WI38 (cell line): ENCODE measurements around the gene LCE3D.
"Not testable (repeated sequence)": the region's sequence is repeated elsewhere in the genome, so short reads cannot be mapped to it uniquely, and the experiment has no call there.

ENCODE experiments used
- H3K4me3 ChIP-seq: 2 replicates; pipeline ENCODE4 v1.5.1; 2011; ENCODE audit warnings: low read depth, mild to moderate bottlenecking, control low read depth, low read length
- CTCF ChIP-seq: IDR thresholded peaks from 2 replicates; pipeline ENCODE4 v1.5.1; 2012; ENCODE audit warnings: low read depth, mild to moderate bottlenecking, control low read depth, low read length

Gene LCE3D

DNA sequence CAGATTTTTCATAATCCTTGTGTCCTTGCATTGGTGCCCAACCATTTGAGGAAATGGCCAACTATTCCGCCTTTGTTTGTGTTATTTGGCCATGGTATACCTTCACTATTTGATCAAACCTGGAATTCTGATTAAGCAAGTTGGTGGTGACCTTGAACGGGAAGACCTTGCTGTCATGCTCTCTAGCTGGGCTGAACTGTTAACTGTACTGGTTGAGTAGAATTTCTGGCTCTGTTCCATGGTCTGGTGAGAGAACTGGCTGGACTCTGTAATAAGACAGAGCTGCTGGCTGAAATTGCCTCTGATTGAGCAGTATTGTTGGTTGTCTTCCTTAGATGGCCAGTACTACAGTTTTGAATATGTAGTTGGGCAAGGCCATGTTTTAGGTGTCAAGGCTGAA, 16.7 kb upstream of the LCE3D start:
- H3K4me3 ChIP-seq: no peak overlapping the region
- TF ChIP-seq CTCF: no peak

DNA sequence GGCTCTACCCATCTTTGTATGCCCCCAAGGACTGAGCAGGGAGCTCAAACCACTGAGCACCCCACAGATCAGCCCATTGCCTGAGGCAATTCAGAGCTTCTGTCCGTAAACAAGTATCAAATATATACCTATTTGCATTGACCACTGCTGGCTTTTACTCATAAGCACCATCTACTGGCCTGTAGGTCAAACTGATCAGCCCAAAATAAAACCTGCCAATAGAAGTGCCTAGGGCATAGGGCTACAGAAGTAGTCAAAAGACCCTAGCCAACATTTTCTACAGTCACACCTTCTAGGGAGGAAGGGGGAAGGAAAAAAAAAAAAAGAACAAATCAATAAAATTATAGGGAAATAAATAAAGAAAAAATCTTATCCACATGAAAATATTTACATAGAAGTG, 5.3 kb upstream of the LCE3D start:
- no peak for TF ChIP-seq CTCF
- H3K4me3 ChIP-seq: no peak overlapping the region

DNA sequence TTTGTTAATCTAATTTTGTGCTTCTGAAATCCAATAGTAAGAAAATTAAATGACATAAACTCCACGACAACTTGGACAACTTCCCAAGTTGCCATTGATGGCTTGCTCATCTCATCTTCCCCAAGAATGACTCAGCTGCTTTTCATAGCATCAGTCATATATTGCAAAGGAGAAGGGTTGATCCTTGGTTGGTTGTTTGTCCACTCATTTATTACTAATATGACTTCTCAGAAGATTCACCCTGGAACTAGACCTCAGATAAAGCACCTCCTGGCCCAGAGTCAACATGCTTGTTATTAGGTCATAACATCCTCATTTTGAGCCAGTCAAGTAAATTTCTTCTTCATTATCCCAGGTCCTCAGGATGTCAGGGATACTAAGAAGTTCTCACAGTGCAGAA, 2.3 kb upstream of the LCE3D start:
- no peak overlapping the region for H3K4me3 ChIP-seq

DNA sequence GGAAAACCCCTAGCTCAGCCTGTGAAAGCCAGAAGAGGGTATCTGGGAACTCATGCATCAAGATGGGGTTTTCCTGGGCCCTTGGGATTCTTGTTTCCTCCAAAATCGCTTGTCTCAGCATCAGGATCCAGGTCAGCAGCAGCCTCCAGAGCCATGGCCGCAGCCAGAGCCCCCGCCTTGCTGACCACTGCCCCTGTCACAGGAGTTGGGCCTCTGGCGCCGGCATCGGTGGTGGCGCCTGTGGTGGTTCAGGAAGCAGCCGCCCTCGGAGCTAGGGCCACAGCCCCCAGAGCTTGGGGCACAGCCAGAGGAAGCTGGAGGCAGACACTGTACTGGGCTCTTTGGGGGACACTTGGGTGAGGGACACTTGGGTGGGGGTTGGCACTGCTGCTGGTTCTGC, 790 bp downstream of the LCE3D start:
- not testable (repeated sequence) for H3K4me3 ChIP-seq

More for the DNA sequence above, 2.3 kb upstream of the LCE3D start:
- no peak for TF ChIP-seq CTCF

GRCh38 chr1:152577168-152577567, 3.1 kb downstream of the LCE3D start:
- no peak overlapping the region for H3K4me3 ChIP-seq
- no peak for TF ChIP-seq CTCF

GRCh38 chr1:152566681-152567080, 13.6 kb downstream of the LCE3D start, which contains the start of gene LCE3E:
Gene LCE3E, minus strand, starts transcription at chr1:152566780. Its CDS starts 572 bp downstream, at chr1:152566208.
- H3K4me3 ChIP-seq: no peak within 1 kb of the TSS
- no peak for TF ChIP-seq CTCF

DNA sequence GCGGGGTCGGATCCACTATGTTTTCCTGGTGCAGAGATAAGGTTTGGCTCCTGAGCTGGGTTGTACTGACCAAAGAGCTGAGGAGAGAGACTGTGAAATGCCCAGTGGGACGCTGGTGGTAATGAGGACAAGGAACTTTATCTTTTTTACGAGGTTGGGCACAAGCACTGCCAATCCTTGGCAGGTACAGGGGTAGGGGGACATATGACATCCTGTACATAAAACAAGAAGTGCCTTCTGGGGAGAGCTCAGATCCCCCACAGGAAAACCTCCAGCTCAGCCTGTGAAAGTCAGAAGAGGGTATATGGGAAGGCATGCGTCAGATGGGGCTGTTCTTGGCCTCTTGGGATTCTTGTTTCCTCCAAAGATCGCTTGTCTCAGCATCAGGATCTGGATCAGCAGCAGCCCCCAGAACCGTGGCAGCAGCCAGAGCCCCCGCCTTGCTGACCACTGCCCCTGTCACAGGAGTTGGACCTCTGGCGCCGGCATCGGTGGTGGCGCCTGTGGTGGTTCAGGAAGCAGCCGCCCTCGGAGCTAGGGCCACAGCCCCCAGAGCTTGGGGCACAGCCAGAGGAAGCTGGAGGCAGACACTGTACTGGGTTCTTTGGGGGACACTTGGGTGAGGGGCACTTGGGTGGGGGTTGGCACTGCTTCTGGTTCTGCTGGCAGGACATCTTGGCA, 14.6 kb downstream of the LCE3D start:
- TF ChIP-seq CTCF: no peak

GRCh38 chr1:152565115-152565514, 15.2 kb downstream of the LCE3D start:
- no peak overlapping the region for H3K4me3 ChIP-seq
- no peak for TF ChIP-seq CTCF

More for the DNA sequence above, 14.6 kb downstream of the LCE3D start:
- H3K4me3 ChIP-seq: no peak overlapping the region

- not testable (repeated sequence) for H3K4me3 ChIP-seq
Observed at GRCh38 chr1:152548358-152548757, 32.0 kb downstream of the LCE3D start.
